Esophagus muscularis mucosa (tissue), 4 donors: ENCODE data around the gene PXDN.

Experiments used
- EP300 ChIP-seq: sonication (generic); formaldehyde crosslinking; IDR thresholded peaks from one replicate; pipeline ENCODE4 v1.6.1; 2017; ENCODE audit warnings: antibody characterized with exemption
- POLR2A ChIP-seq: fragments of 450-650 bp; IDR thresholded peaks from one replicate; pipeline ENCODE4 v1.6.1; 2017; ENCODE audit warnings: antibody characterized with exemption, moderate library complexity, mild to moderate bottlenecking, low read depth
- TF ChIP-seq, protein P1 (sequence below), 3 experiments: fragments of 200-600 bp in 2 of 3; fragments of 450-650 bp in 1 of 3; sonication (generic) in 2 of 3; IDR thresholded peaks; one replicate each; pipeline ENCODE4 v1.5.1; 2017 to 2019; ENCODE audit warnings: antibody characterized with exemption in 3 of 3, mild to moderate bottlenecking in 2 of 3, moderate library complexity in 1 of 3

GRCh38 chr2:1602278-1603010 is 141.9 kb downstream of the PXDN start:
- no peak for TF ChIP-seq POLR2A
- TF ChIP-seq, protein P1, sequence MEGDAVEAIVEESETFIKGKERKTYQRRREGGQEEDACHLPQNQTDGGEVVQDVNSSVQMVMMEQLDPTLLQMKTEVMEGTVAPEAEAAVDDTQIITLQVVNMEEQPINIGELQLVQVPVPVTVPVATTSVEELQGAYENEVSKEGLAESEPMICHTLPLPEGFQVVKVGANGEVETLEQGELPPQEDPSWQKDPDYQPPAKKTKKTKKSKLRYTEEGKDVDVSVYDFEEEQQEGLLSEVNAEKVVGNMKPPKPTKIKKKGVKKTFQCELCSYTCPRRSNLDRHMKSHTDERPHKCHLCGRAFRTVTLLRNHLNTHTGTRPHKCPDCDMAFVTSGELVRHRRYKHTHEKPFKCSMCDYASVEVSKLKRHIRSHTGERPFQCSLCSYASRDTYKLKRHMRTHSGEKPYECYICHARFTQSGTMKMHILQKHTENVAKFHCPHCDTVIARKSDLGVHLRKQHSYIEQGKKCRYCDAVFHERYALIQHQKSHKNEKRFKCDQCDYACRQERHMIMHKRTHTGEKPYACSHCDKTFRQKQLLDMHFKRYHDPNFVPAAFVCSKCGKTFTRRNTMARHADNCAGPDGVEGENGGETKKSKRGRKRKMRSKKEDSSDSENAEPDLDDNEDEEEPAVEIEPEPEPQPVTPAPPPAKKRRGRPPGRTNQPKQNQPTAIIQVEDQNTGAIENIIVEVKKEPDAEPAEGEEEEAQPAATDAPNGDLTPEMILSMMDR (IDR thresholded peaks at IDR 0.05) = no peak
- TF ChIP-seq EP300 = no peak
